ENCODE data around the gene CA11.

The CA11 gene

GRCh38 chr19:48613024-48613851, 32.7 kb downstream of the CA11 start:
- no peak for DNase-seq (ENCODE audit: low read depth)

- DNase-seq (ENCODE audit: low read depth): no peak
These were observed 34.1 kb downstream of the CA11 start for GRCh38 chr19:48611872-48612271.

- DNase-seq (ENCODE audit: low read depth): no peak
These were observed 36.3 kb downstream of the CA11 start for GRCh38 chr19:48609571-48610108.

GRCh38 chr19:48608798-48609263, 37.2 kb downstream of the CA11 start:
- no peak for DNase-seq (ENCODE audit: low read depth)

GRCh38 chr19:48607359-48607755, 38.6 kb downstream of the CA11 start:
- DNase-seq (ENCODE audit: low read depth): no peak

GRCh38 chr19:48606463-48607358, 39.3 kb downstream of the CA11 start, which contains the start of gene SPACA4:
TSS of gene SPACA4 (plus strand) at chr19:48606742. CDS start at chr19:48606979, 237 bp downstream.
- DNase-seq (ENCODE audit: low read depth): no peak

- no peak for DNase-seq (ENCODE audit: low read depth)
These were observed 42.1 kb downstream of the CA11 start for GRCh38 chr19:48603850-48604249.

- no peak for DNase-seq (ENCODE audit: low read depth)
These were observed 42.5 kb downstream of the CA11 start for GRCh38 chr19:48603449-48603848.

- DNase-seq (ENCODE audit: low read depth): no peak
These were observed 43.0 kb downstream of the CA11 start for GRCh38 chr19:48603001-48603400.

GRCh38 chr19:48600679-48601417, 45.1 kb downstream of the CA11 start:
- DNase-seq (ENCODE audit: low read depth): no peak

- DNase-seq (ENCODE audit: low read depth): no peak
These were observed 46.8 kb downstream of the CA11 start for GRCh38 chr19:48598996-48599700.

GRCh38 chr19:48596679-48597465, 49.1 kb downstream of the CA11 start:
- DNase-seq (ENCODE audit: low read depth): no peak

- no peak for DNase-seq (ENCODE audit: low read depth)
These were observed 49.8 kb downstream of the CA11 start for GRCh38 chr19:48596237-48596636.

- DNase-seq (ENCODE audit: low read depth): no peak
These were observed 50.2 kb downstream of the CA11 start for GRCh38 chr19:48595833-48596232.

- DNase-seq (ENCODE audit: low read depth): no peak
These were observed 50.8 kb downstream of the CA11 start for GRCh38 chr19:48595171-48595570.

- DNase-seq (ENCODE audit: low read depth): no peak
These were observed 55.0 kb downstream of the CA11 start for GRCh38 chr19:48591021-48591420.

- DNase-seq (ENCODE audit: low read depth): peak; percentile 73
These were observed 57.2 kb downstream of the CA11 start for GRCh38 chr19:48588670-48589401.

Data from stimulated activated CD4-positive, alpha-beta T cell treated with anti-CD3 and anti-CD28 coated beads, Interleukin-2, amount 100 ng/mL, for 4 hours (primary cell).